RCC 7860 (cell line): ENCODE measurements around the gene CCDC57.

Source experiments
- DNase-seq: peaks from one replicate; pipeline ENCODE4 v3.0.0-alpha.2; 2015; ENCODE audit warnings: low spot score
- FAIRE-seq: peaks from 2 replicates; lab custom pipeline; 2012; peaks lifted over from hg19 to GRCh38; lab: Jason Lieb, UNC

The CCDC57 gene

GRCh38 chr17:82065638-82066303 lies 146.9 kb downstream of the CCDC57 start, which contains the start of gene DUS1L:
Gene DUS1L, minus strand, starts transcription at chr17:82065804. Its CDS starts 745 bp downstream, at chr17:82065059.
- FAIRE-seq (no peak), DNase-seq (no peak)

DNA sequence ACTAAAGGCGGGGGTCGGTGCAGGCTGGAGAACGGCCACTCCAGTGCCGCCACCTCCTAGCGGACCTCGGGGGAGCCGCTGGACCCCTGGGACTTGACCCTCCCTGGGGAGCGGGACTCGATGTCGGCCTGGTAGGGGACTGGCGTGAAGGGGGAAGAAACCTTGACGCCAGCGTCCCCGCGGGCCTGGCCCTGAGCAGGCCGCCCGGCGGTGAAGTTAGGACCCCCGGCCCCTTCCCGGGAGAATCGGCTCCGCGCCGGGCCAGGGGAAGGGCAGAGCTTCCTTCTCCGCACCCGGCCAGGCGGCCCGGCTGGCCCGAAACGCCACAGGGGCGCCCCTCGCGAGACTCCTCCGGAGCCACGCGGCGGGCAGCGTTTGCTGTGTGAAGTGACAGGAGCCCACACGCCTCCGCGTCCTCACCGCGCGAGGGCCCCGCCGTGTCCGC lies 147.4 kb downstream of the CCDC57 start:
- no peak for FAIRE-seq
- DNase-seq: no peak

DNA sequence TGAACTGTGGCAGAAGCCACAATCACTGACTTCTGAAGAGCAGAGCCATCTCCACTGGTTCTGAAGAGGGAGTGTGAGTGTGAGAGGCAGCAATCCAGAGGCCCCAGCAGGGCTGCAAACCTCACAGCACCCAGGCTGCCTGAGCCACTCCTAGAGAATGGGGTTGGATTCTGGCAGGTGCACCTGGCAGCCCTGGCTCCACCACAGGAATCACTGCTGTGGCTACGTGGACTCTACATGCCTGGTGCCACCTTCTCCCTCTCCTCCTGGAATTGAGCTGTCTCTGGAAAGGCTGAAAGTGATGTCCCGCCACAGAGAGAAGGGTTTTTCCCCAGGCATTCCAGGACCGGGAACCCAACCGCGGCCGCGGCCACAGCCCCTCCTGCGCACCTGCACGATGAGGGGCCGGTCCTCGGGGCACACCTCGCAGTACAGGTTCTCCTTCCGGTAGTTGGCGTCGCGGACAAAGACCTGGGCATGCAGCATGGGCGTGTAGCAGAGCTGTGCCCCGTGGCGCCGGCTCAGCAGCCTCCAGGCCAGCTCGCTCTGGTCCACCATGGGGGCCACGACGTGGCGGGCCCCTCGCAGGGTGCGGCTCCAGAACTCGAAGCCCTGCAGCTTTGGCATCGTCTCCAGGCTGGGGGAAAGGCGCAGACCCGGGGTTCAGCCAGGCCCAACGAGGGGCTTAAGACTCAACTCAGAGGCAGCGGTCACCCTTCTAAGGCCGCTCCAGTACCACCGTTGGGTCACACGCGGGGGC lies 148.0 kb downstream of the CCDC57 start:
- DNase-seq: peak; percentile 6
- FAIRE-seq: no peak

GRCh38 chr17:82063424-82064415 lies 148.9 kb downstream of the CCDC57 start:
- FAIRE-seq (no peak), DNase-seq (no peak)

GRCh38 chr17:82062984-82063368 lies 149.7 kb downstream of the CCDC57 start:
- DNase-seq: no peak
- FAIRE-seq: no peak

DNA sequence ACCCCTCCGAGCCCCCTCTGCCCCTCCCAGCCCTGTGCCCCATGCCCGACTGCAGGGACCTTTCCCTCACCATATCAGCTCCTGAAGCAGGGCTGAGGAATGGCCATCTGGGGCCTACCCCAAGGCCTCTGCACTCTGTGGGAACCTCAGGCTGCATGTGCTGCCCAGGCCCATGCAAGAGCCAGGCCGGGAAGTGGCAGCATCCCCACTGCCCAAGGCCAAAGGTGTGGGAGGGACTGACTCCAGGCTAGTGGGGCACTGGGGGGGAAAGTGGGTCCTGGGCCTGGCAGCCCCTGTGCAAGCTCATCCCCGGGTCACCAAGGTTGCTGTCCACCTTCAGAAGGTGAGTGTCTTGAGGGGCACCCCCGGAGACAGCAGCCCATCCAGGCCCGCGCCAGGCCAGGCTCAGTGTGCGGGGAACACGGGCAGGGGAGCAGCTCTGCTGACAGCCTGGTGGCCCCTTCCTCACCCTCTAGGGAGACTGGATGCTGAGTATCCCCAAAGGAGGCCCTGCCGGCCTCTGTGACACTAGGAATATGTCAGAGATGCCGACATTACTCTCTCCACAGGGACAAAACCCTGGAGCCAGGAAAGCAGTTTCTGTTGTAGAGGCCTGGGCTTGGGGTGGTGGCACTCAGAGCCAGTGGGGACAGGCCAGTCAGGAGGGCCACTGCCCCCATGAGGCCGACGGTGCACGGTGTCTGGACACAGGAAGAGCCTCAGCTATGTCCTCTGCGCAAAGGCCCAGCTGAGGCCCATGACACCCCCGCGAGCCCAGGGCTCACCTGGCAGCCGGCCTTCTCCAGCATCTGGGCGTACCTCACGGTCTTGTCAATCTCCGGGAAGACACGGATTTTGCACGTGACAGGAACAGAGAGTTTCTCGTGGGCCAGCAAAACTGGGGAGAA lies 150.3 kb downstream of the CCDC57 start:
- DNase-seq: no peak
- no peak for FAIRE-seq

DNA sequence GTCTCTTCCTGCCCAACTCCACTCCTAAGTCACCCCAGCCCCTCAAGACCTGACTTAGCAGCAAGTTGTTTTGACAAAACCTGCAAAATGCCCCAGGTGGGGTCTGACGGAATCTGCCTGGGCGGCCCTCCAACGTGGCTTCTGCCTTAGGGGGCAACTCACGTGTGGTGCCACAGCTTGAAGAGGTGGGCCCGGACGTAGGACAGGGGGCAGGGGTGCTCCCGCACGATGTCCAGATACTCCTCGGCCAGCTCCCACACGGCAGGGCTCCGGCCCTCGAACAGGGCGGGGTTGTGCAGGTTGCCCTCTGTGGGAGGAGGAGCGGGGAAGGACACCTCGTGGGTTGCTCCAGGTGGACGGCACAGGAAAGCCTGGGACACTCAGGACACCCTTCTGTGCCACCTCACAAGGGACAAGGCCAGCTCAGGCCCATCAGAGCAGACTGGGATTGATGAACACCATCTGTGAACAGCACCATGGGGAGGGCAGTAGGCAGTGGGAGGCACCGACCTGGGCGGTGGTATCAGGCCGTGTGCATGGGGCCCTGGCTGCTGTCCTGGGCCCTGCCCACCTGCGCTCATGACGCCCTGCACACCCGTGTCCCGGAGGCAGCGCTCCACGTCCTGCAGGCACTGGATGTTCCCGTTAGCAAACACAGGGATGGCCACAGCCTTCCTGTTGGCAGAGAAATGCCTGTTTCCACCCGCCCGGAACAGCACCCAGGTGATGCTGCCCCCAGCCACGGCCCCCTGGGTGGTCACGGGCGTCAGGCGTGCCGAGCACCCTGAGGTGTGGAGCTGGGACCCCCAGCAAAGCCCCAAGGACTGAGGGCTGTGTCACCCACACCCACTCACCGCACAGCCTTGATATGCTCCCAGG lies 151.4 kb downstream of the CCDC57 start:
- FAIRE-seq: no peak
- DNase-seq: no peak

DNA sequence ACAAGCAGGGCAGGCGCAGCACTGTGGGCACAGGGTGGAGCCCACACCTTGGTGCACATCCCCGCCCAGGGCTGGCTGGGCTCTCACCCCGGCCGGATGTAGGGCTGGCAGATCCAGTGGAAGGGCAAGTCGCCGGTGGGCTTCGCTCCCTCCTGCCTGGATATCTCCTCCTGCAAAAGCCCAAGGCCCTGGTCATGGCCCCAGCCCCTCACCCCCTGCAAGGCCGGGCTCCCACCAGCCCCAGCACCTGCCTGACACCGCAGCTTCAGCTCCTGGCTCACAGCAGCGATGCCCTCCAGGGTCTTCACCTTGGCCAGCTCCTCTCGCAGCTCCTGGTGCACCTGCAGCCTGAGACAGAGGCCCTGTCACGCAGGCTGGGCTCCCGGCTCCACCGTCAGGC lies 152.0 kb downstream of the CCDC57 start:
- FAIRE-seq: no peak
- no peak for DNase-seq

DNA sequence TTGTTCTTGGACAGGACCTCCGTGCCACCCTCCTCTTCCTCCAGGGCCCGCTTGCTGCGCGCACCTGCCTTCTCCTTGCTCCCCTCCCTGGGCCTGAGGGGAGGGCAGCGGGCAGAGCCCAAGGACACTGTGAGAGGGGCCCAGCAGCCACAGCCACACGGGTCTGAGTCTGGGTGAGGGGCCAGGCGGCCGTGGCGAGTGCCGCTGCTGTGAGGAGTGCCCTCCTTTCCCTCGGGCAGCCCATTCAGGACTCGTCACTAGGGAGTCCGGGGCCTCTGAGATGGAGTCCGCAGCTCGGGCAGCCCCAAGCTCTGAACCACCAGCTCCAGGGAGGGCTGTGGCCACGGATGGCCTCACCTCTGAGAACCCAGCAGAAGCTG lies 152.7 kb downstream of the CCDC57 start:
- FAIRE-seq (no peak), DNase-seq (no peak)

- FAIRE-seq (no peak), DNase-seq (no peak)
Observed at GRCh38 chr17:82059272-82060000, 153.2 kb downstream of the CCDC57 start.

- DNase-seq (no peak), FAIRE-seq (no peak)
Observed at GRCh38 chr17:82058855-82059249, 153.8 kb downstream of the CCDC57 start.

GRCh38 chr17:82058230-82058854 lies 154.3 kb downstream of the CCDC57 start:
- FAIRE-seq (no peak), DNase-seq (no peak)

DNA sequence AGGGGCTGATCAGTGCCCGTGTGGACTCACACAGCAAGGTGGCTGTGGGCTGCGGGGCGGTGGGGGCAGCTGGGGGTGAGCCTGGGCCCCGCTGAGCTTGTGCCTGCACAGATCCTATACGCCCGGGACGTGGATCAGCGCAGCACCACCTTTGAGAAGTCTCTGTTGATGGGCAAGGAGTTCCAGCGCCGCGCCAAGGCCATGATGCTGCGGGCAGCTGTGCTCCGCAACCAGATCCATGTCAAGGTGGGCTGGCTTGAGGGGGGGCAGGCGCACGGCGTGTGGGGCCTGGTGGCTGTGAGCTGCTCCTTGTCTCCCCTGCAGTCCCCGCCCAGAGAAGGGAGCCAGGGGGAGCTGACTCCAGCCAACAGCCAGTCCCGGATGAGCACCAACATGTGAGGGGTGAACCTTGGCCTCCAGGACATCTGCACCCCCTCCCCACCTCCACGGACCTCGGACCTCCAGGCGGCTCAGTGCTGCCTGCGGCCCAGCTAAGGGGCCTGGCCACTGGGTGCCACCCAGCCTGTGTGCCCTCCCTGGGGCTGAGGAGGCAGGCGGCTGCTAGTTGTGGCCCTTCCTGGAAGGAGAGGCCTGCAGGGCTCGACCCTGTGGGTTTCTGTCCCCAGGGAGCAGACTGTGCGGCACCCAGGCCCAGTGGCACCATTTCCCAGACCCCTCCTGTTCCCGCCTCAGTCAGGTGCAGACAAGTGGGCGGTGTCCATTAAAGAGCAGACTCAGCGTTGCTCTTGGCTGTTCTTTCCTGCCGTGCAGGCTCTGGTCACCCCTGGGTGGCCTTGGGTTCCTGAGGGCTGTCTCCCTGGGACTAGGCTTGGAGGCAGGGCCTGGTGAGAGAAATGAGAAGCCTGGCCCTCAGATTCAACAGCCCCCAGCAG lies 155.7 kb downstream of the CCDC57 start:
- DNase-seq: no peak
- no peak for FAIRE-seq

DNA sequence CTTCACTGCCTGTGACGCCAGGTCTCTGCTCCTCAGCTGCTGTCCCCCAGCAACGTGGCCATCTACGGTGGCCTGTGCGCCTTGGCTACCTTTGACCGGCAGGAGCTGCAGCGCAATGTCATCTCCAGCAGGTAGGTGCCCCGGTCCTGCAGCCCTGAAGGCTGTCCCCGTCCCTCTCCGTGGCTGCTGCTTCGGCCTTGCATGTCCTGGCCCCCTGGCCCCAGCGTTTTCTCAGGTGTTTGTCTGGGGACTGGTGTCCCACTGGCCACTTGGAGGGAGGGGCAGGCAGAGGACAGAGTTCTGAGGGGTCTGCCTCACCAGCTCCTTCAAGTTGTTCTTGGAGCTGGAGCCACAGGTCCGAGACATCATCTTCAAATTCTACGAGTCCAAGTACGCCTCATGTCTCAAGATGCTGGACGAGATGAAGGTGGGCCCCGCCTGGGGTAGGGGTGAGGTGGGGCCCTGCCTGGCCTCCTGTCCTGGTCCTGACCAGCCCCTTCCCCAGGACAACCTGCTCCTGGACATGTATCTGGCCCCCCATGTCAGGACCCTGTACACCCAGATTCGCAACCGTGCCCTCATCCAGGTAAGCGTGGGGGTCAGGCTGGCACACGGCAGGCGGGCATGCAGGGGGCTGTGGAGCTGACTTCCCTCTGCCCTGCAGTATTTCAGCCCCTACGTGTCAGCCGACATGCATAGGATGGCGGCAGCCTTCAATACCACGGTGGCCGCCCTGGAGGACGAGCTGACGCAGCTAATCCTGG lies 156.5 kb downstream of the CCDC57 start:
- no peak for DNase-seq
- FAIRE-seq: no peak

GRCh38 chr17:82055023-82055964 lies 157.3 kb downstream of the CCDC57 start:
- DNase-seq (no peak), FAIRE-seq (no peak)
